HG02571 (cell line): ENCODE results near the gene CP.

Experiments used
- ATAC-seq: cut with Tn5 transposase; IDR thresholded peaks from one replicate; pipeline ENCODE4 v1.9.1; 2021; ENCODE audit warnings: mild to moderate bottlenecking, moderate library complexity; ENCODE audit not compliant: unreplicated experiment

Gene CP

DNA sequence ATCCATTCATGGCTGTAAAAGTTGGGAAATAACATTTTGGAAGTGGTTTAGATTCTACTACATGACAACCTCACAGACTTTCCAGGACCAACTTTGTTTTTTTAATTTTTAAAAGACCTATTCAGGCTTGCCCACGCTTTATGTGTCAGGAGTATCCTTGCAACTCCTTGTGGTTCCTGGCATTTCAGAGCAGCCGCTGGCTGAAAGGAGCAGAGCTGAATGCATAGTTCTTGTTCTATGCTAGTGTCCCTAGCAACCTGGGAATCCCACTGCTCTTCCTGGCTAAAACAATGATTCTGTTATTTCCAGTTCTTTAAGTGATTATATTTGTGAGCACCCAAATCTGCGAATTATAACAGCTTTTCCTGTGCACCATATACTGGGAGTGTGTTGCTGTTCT lies 34.9 kb downstream of the CP start:
- no peak for ATAC-seq

- ATAC-seq = no peak
These were observed 35.4 kb downstream of the CP start for GRCh38 chr3:149186219-149186618.

- ATAC-seq = no peak
These were observed 40.4 kb downstream of the CP start for GRCh38 chr3:149181182-149181581.

- ATAC-seq = no peak
These were observed 41.5 kb downstream of the CP start for GRCh38 chr3:149180057-149180573.

- ATAC-seq = no peak
These were observed 42.4 kb downstream of the CP start for GRCh38 chr3:149179220-149179619.

- ATAC-seq = no peak
These were observed 44.5 kb downstream of the CP start for GRCh38 chr3:149177122-149177521.

GRCh38 chr3:149174901-149175300 lies 46.7 kb downstream of the CP start:
- ATAC-seq = peak; percentile 82

- no peak for ATAC-seq
These were observed 51.0 kb downstream of the CP start for GRCh38 chr3:149170672-149171071.

DNA sequence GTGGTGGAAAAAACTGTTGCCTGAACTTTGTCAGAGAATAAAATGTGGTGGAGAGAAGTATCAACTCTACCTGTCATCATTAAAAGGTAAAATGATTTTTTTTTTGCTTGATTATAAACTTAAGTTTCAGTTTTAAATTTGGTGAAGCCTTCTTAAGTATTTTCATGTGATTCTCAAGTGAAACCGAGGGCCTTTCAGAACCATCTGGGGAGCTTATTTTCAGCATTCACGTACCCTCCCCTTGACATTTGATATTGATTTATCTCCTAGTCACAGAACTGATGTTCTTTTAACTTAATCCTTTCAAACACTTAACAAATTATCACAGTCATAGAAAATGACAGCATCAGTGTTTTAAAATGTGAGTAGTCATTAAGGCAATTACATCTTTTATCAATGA lies 53.7 kb downstream of the CP start:
- no peak for ATAC-seq

DNA sequence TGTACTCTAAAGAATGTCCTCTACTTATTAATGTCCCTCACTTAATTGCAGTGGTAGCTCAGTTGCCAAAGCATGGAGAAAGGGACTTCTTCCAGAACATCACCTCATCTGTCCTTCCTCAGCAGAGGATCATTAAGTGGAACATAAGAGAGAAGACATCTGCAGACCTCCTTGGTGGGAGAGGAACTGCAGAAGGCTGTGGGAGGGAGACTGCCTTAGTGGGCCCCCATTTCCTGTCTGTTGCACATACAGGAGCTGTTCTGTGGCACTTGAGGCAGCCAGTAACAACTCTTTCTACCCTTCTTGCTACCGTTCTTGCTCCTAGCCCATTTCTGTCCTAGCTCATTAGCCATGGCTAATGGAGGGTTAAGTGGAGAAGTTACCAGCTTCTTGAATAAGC lies 58.6 kb downstream of the CP start:
- no peak for ATAC-seq

DNA sequence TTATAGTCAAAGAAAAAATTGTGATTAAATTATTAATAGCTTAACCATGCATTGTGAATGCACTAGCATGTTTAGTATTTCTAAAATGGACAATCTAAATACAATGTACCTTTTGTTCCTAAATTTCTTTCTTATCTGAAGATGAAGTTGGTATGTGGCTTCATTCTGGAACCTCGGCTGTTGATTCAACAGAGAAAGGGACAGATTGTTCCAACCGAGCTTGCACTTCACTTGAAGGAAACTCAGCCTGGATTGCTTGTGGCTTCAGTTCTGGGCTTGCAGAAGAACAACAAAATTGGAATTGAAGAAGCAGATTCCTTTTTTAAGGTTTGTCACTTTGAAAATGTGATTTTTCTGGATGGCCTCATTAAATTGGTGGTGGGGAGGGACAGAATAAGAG lies 59.6 kb downstream of the CP start:
- no peak for ATAC-seq

DNA sequence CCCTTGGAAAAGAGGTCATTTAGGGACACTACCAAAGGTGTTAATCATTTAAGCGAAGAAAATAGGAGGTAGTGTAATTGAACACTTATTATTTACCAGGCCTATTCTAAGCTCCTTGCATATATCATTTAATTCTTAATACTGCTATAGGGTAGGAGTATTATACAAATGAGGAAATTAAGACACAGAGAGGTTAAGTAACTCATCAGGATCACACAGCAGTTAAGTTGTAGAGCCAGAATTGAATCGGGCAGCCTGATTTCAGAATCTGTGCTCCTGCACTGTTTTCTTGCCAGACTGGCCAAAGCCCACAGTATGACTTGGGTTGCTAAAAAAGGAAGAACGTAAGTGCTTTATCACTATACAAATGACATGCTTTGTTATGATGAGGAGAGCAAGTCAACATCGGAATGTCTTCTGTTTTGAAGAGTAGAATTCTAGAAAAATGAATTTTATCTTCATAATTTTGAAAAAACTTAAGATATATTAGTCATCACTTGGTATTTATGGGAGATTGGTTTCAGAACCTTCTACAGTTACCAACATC lies 60.8 kb downstream of the CP start:
- ATAC-seq = no peak

DNA sequence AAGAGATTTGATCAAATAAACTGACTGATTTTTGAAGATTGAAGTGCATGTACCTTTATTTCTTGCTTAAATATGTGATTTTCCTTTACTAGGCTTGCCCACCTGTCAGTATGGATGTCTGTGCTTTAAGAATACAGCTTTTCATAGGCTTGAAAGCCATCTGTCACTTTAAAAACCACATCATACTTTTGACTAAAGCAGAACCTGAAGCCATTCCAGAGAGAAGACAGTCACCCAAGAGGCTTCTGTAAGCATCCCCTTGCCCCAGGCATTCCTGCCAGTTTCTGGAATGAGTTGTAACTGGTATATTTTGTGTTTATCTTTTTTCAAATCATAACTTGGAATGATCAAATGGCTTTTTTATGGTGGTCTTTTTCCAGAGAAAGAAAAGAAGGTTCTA lies 68.2 kb downstream of the CP start:
- no peak for ATAC-seq

DNA sequence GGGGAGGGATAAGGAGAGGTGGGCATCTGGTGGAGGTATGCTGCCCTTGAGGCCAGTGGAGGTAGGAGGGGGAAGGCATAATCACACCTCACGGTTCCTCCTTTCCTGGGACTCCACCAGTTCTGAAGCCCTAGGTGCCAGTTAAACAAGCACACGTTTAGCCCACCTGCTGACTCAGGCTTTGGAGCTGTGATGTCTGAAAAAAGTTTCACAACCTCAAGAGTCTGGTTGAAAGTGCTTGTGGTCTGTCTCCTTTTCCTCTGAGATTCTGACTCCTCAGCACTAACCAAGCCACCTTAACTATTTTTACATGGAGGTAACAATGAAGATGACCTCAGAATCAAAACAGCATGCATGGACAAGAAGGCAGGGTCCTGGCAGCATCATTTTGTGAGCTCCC lies 69.2 kb downstream of the CP start:
- ATAC-seq = peak; percentile 90

DNA sequence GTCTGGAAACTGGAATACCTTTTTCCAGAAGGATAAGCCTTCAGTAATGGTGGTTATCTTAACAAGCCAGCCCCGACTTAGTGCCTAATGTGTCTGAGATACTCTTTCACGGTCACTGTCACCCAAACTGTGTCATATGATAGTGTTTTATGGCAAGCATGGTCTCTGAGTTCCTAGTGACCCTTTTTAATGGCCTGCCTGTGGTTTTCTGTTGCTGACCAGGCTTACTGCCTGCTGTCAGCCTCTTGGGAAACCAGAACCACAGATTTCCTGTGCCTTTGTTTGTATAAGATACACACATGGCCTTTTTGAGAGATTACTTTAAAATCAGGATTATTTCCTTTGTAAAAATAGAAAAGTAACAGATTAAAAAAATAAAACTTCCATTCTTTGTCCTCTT lies 69.8 kb downstream of the CP start:
- no peak for ATAC-seq

DNA sequence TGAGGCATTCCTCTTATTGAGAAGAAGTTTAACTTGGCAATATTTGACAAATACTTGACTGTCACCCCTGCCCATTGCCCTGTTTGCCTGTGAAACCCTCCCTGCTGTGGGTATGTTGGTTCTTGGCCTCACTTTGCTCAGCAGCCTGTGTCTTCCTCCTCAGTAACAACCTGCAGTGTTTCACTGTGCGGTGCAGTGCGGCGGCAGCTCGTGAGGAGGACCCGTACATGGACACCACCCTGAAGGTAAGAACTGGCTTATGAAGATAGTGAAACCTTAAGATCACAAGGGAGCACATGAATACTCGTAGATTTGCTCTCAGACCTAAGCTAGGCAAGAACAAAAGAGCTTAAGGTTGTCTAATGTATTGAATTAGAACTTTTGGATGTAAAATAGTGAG lies 71.2 kb downstream of the CP start:
- ATAC-seq = no peak

GRCh38 chr3:149145974-149146373 lies 75.7 kb downstream of the CP start:
- ATAC-seq = peak; percentile 66

DNA sequence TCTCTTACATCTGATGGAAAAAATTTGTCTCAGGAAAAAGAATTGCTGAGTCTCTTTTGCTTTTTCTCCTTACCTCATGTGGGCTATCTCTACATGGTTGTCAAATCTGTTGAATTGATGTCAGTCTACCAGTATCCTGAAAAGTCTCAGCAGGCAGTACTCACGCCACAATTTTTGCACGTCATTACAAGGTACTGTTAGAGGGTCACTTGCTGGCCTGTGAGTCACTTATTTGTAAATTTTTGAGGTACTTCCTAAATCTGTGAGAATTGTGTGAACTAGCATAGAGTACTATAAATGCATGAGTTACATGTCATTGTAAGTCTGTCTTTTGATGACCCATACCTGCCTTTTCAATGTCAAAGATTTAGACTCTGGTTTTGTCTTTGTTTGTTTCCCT lies 76.3 kb downstream of the CP start:
- ATAC-seq = no peak

- ATAC-seq = no peak
These were observed 78.9 kb downstream of the CP start for GRCh38 chr3:149142682-149143081.

DNA sequence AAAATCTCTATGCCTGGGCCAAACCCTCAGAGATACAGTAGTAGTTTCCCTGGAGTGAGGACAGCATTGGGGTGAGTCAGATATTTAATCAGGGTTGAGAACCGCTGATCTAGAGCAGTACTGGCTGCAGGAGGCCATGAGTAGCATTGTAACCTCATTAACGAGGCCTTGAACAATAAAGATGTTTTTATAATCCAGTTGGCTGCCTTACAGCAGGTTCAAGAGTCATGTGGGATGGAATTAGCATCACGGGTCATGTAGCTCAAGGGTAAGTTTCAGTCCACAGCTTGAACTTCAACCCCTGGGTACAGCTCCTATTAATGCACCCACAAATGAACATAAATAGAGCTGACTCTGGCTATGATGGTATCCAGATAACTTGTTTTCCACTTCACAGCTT lies 87.1 kb downstream of the CP start:
- no peak for ATAC-seq

DNA sequence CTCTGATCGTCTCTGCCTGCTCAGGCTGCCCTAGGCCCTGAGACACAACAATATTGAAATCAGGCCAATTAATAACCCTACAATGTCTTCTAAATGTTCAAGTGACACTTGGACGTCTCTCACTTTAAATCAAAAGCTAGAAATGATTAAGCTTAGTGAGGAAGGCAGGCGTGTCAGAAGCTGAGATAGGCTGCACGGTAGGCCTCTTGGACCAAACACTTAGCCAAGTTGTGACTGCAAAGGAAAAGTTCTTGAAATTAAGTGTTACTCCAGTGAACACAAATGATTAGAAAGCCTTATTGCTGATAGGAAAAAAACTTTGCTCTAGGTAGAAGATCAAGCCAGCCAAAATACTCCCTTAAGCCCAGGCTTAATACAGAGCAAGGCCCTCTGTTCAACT lies 90.0 kb downstream of the CP start:
- ATAC-seq = no peak

DNA sequence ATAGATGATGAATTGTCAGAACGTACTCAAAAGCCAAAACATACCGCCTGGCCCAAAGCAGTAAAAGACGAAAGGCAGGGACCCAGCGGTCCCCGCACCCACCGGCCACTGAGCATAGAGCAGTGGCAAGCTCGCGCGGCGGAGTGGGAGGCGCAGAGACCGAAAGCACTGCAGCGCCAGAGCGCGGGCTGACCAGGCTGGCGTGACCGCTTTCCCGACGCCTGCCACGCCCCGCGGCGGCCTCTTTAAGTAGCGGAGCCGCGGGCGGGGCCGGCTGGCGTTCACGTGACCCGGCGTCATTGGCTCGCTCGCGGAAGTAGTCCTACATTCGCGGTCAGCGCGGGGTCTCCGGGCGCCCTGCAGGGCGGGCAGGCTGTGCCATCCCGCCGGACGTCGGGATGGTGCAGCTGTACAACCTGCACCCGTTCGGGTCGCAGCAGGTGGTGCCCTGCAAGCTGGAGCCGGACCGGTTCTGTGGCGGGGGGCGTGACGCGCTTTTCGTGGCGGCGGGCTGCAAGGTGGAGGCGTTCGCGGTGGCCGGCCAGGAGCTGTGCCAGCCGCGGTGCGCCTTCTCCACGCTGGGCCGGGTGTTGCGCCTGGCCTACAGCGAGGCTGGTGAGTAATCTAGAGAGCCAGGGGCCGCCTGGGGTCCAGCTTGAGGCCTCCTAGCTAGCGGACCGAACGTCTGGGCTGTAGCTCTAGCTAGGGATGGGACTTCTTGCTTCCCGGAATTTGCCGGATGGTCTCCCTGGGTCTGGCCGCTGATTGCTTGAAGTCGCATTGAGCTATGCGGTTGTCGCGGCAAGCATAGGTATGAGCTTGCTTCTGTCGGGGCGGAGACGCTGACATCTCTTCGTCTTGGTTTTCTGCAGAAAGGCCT lies 92.1 kb downstream of the CP start, which contains the start of gene HPS3:
Gene HPS3 (plus strand): TSS at position 313 of the 880 bp plus-strand sequence. CDS start 86 bp downstream, at position 399.
- ATAC-seq = peak; percentile 96
